ENCODE measurements around the gene SUPT3H. TPM values are rescaled to one million over a fixed set of nuclear protein-coding genes. Genes with fewer than 3 reads are reported as not detected.
A peak's percentile ranks its signal among the peaks of the same experiment; 100 is the strongest.
"Not testable (repeated sequence)": the region's sequence is repeated elsewhere in the genome, so short reads cannot be mapped to it uniquely, and the experiment has no call there.

Gene SUPT3H
- total RNA-seq, 1 experiment from 2014 or later: 5.3 TPM

DNA sequence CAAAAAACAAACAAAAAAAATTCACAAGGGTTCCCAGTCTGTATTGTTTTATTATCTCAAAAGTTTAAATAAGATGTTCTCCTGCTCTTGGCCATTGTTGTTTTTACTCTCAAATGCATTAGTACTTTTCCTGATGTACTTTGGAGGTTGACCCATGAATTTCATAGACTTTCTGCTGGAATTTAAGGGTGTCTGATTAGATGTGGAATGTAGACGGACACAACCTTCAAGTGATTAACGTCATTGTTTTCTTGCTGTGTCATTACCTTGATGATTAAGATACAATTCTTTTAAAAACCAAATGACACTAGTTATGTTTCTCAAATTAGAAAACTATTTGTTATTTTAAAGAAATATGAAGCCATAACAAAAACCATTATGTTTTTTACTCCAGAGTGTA lies 471.0 kb downstream of the SUPT3H start:
- DNase-seq (ENCODE audit: low spot score): no peak

- not testable (repeated sequence) for DNase-seq (ENCODE audit: low spot score)
These were observed 477.4 kb downstream of the SUPT3H start for GRCh38 chr6:44900358-44900757.

DNA sequence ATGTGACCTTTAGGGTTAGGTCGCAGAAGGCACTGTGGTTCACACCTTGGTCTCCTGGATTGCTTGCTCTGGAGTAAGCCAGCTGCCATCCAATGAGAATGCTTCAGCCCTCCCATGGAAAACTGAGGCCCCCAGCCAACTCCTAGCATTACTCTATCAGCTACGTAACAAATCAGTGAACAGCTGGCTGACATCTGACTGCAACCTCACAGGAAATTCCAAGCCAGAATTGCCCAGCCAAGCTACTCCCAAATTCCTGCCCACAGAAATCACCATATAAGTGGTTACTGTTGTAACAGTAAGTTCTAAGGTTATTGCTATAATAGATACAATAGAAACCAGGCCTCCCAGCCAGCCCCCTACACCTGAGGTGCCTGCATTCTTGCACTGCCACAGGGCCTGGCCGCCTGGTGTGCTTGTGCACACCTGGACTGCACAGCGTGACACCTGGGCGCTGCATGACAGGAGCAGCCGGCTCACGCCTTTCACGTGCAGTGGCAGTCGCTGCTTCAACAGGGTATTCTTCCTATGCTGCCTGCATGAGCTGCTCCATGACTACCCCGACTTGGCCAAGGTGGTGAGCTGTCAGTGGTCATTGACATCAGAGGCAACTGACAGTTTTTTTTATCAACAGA lies 479.3 kb downstream of the SUPT3H start:
- DNase-seq (ENCODE audit: low spot score): peak; percentile 2

GRCh38 chr6:44897316-44897715 lies 480.4 kb downstream of the SUPT3H start:
- no peak for DNase-seq (ENCODE audit: low spot score)

GRCh38 chr6:44896701-44897100 lies 481.0 kb downstream of the SUPT3H start:
- no peak for DNase-seq (ENCODE audit: low spot score)

- DNase-seq (ENCODE audit: low spot score): no peak
These were observed 485.2 kb downstream of the SUPT3H start for GRCh38 chr6:44892579-44892978.

GRCh38 chr6:44879071-44879470 lies 498.7 kb downstream of the SUPT3H start:
- not testable (repeated sequence) for DNase-seq (ENCODE audit: low spot score)

DNA sequence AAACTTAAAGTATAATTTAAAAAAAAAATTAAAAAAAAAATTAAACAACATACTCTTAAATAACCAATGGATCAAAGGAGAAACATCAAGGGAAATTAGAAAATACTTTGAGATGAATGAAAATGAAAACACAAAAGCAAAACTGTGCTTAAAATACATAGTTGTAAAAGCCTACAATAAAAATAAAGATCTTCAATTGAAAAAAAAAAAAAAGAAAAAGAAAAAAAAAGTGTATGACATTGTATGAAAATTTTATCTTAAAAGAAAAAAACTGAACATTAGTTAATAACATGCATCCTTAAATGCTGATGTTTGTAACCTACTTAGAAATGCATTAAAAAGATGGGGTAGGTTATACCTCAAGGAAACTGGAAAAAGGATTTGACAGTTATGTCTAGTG lies 501.1 kb downstream of the SUPT3H start:
- not testable (repeated sequence) for DNase-seq (ENCODE audit: low spot score)

- no peak for DNase-seq (ENCODE audit: low spot score)
These were observed 508.3 kb downstream of the SUPT3H start for GRCh38 chr6:44869321-44869897.

DNA sequence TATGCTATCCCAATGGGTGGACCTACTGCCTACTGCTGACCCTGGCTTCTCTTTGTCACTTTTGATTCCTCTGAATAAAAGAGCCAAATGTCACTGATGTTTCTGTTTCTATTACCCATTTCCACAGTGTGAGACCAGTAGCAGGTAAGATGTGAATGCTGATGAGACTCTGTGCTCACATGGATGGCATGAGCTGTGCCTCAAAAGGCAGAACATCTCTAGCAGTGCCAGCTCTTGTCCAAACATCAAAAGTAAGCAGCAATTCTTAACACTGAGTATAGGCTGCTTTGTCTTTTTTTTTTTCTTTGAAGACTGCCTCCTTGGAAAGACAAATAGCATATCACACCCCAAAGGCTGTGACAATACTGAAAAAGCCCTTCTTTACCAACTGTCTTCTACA lies 508.8 kb downstream of the SUPT3H start:
- DNase-seq (ENCODE audit: low spot score): no peak

GRCh38 chr6:44868335-44868668 lies 509.4 kb downstream of the SUPT3H start:
- DNase-seq (ENCODE audit: low spot score): no peak

DNA sequence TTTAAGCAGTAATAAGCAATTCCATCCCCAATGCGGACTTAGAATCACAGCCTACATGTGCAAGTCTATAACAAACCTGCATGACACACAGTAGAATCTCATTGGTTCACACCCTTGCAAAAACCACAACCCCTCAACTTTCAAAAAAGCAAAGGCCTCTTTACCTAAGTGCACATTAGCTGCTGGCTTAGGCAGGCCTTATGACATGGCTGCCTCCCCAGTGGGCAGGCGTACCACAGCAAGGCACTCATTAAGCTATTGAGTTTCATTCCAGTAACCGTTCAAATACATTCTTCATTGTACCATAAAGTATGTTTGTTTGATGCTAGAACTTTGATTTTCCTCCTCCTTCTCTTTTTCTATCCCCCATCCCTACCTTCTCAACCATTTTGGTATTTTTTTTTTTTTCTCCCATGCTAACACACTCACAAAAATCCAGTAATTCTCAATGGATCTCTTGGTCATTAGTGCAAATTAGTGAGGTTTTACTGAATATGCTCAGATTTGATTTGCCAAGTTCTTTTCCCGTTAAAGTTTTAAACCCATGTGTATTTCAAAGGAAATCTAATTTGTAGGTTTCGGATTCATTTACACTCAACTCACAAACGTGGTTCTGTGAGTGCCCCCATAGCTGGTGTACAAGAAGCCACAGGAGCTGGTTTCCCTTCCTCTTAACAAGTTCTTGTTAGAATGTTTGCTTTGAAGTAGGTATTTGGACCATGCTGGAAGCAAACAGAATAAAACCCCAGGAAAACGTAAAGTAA lies 510.0 kb downstream of the SUPT3H start:
- DNase-seq (ENCODE audit: low spot score): no peak

GRCh38 chr6:44865184-44865583 lies 512.5 kb downstream of the SUPT3H start:
- not testable (repeated sequence) for DNase-seq (ENCODE audit: low spot score)

DNA sequence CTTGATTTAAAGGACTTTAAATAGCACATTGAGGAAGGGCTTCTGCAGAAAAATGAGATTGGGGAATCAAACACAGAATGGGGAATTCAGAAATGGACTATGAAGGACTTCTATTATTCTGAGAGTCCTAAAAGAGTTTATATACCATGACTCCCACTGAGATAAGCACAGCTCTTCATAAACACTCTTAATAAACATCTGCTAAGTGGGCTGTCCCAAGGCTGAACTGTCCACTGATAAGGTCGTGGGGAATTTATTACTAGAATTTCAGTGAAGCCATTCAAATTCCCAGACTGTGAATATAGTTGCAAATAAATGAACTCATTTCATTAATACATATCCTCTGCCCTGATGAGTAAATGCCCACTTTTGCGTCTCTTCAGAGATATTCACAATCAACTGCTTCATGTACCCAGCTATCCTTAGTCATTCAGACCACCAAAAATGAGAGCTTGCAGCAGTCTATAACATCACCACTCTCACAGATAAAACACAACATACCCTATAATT lies 517.8 kb downstream of the SUPT3H start:
- DNase-seq (ENCODE audit: low spot score): no peak

DNA sequence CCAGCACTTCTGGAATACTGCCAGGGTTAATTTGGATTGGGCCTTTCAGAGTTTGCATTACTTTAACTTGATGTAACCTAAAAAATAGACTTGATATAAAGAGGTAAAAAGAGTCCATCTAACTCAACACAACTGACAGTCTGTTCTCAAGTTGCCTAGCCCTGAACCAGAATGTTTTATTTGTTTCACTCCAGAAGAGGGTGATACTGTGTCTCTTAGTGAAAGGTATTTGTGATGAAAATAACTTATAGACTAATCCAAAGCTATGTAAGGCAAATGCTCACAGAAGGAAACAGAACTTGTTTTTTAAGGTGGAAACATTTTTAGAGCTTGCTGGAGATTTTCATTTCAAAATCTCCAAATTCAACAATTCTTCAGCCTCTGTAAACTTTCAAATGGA lies 518.7 kb downstream of the SUPT3H start:
- DNase-seq (ENCODE audit: low spot score): no peak

DNA sequence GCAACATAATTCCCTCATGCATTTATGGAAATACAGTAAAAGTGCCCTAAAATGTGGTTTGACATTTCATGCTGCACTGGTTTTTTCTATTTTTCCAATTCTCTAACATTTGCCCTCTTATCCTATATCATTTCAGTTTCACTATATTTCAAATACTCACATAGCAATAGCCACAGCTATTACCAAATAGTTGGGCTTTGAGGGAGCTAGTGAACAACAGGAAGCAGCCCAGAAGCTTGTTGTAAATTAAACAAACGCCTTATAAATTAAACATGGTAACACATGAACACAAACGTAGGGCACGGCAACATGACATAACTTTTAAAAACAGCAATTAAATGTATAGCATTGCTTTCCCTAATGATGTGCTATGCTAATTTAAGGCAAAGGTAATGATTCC lies 521.3 kb downstream of the SUPT3H start:
- DNase-seq (ENCODE audit: low spot score): no peak

DNA sequence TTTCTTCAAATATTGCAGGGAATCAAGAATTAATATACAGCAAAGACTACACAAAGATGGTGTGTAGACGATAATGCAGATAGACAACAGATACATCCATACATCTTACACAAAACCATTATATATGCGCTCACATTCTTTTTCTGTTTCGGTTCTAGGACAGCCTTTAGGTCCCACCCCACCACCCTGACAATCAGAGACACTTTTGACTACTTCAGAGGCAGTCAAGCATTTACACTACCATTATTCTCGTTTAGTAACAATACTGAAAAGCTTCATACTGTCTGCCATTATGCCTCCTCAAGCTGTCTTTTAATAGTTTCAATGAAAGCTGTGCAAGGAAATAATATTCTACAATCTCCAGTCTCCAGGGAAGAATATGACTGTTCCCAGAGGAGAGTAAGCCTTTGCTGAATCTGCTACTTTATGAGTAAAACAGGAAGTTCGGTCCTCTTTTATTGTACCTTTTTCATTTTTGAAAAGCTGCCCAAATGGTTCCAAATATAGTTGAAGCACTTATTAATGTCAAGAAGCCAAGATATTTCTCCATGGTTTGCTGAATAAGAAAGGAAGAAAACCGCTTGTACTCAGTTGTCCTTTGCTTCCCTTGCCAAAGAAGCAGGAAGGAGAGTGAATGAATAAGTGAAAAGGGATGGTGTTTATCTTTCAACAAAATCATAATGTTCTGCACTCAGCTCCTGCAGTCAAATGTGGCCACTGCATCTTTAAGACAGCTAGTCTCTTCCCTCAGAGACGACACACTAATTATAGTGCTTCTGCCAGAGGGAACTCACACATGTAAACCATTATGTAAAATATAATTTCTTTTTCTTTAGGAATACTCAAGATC lies 521.9 kb downstream of the SUPT3H start:
- DNase-seq (ENCODE audit: low spot score): no peak

DNA sequence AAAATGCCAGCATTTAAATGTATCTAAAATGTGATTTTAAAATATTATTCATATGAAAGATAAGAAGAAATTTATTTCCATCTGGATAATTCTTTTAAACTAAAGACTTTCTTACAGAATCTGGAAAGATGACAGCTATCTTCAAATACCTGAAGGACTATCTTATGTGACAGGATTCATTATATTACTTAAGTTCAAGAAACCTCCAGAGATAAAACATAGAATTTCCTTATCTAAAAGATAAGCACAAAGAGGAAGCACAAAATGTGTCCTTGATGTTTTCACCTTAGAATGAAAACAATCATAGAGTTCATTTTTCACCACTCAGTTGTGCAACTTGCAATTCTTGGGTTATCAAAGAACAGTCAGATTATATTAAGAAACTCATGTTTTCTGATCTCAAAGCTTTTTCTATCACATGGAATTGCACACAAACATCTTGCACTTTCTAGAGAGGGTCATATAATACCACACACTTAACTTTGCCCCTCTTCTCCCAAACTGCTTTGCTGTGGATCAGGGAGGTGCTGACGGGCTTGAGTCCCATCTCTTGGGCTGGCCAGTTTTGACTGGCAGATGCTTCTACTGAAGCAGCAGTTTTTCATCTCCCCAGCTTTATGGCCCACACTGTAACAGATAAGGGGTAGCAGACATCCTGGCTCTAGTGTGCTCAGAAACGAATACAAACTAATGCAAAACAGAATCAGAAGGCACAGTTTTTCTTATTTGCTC lies 522.9 kb downstream of the SUPT3H start:
- DNase-seq (ENCODE audit: low spot score): no peak

GRCh38 chr6:44851176-44851575 lies 526.6 kb downstream of the SUPT3H start:
- DNase-seq (ENCODE audit: low spot score): no peak

GRCh38 chr6:44850312-44850711 lies 527.4 kb downstream of the SUPT3H start:
- DNase-seq (ENCODE audit: low spot score): no peak

DNA sequence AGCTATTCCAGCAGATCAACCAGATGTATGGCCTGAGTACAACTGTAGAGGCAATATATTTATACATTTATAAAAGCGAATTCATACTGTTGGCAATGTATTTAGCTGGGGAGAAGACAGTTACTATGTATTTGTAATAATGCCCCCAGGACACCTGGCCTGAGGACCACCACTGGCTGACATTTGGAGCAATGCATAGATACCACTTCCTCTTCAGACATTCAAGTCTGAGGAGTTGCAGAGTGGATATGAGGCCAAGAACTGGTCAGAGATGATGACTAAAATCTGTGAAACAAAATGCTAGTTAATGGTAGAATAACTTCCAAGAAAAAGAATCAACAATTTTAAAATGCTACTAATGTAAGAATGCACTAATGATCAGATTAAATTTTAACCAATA lies 527.9 kb downstream of the SUPT3H start:
- DNase-seq (ENCODE audit: low spot score): no peak

Data from A172 (cell line).